T-helper 2 cell treated with Interferon-gamma antibody and Interleukin-4, amounts not matched to agents 100 ng/mL and 5 ng/mL, for 36 hours (primary cell): Measurements from ENCODE around the gene GDPD5. TPM values are rescaled to one million over a fixed set of nuclear protein-coding genes. Genes with fewer than 3 reads are reported as not detected.

Experiments used
- intact Hi-C: fragments of 100-400 bp; cut with micrococcal nuclease; formaldehyde crosslinking; loops from one replicate; pipeline ENCODE4 v1.15.1; 2023
- total RNA-seq: library from RNA; stranded (reverse); gene quantifications from 2 replicates; pipeline ENCODE4 v1.2.3, GENCODE V29; 2022

Gene GDPD5
- total RNA-seq, 1 donor from 2014 or later: 31.9 TPM

GRCh38 chr11:75518204-75518549, 7.6 kb downstream of the GDPD5 start:
- intact Hi-C loops: no loop called here

- intact Hi-C loops: no loop called here
These were observed 8.9 kb downstream of the GDPD5 start for GRCh38 chr11:75516886-75517285.

GRCh38 chr11:75516140-75516539, 9.6 kb downstream of the GDPD5 start:
- intact Hi-C loops: no loop called here

- intact Hi-C loops: no loop called here
These were observed 11.1 kb downstream of the GDPD5 start for GRCh38 chr11:75514596-75514995.

- intact Hi-C loops: no loop called here
These were observed 12.5 kb downstream of the GDPD5 start for GRCh38 chr11:75513250-75513649.

GRCh38 chr11:75510723-75511019, 15.1 kb downstream of the GDPD5 start:
- intact Hi-C loops: no loop called here

GRCh38 chr11:75510004-75510722, 15.6 kb downstream of the GDPD5 start:
- intact Hi-C loops: no loop called here

GRCh38 chr11:75509020-75509720, 16.6 kb downstream of the GDPD5 start:
- intact Hi-C loops: loop anchor here (2.0 kb wide), 1 partner anchor 16 kb away; the partner anchor contains the start of gene GDPD5

GRCh38 chr11:75508051-75508561, 17.6 kb downstream of the GDPD5 start:
- intact Hi-C loops: loop anchor here (2.0 kb wide), 1 partner anchor 17 kb away; the partner anchor contains the start of gene GDPD5

GRCh38 chr11:75507571-75507970, 18.2 kb downstream of the GDPD5 start:
- intact Hi-C loops: no loop called here

GRCh38 chr11:75506827-75507226, 18.9 kb downstream of the GDPD5 start:
- intact Hi-C loops: no loop called here

- intact Hi-C loops: no loop called here
These were observed 19.6 kb downstream of the GDPD5 start for GRCh38 chr11:75505916-75506692.

GRCh38 chr11:75504501-75504900, 21.2 kb downstream of the GDPD5 start:
- intact Hi-C loops: no loop called here

- intact Hi-C loops: no loop called here
These were observed 22.1 kb downstream of the GDPD5 start for GRCh38 chr11:75503531-75504099.

GRCh38 chr11:75502138-75502537, 23.6 kb downstream of the GDPD5 start:
- intact Hi-C loops: no loop called here

- intact Hi-C loops: no loop called here
These were observed 25.0 kb downstream of the GDPD5 start for GRCh38 chr11:75500742-75501141.

GRCh38 chr11:75499423-75500190, 26.1 kb downstream of the GDPD5 start:
- intact Hi-C loops: no loop called here

GRCh38 chr11:75498556-75499255, 27.0 kb downstream of the GDPD5 start:
- intact Hi-C loops: no loop called here

- intact Hi-C loops: no loop called here
These were observed 27.8 kb downstream of the GDPD5 start for GRCh38 chr11:75497788-75498409.

- intact Hi-C loops: no loop called here
These were observed 29.4 kb downstream of the GDPD5 start for GRCh38 chr11:75496305-75496752.
